HG03575 (cell line): Measurements from ENCODE around the gene ABCA13.
A peak's percentile ranks its signal among the peaks of the same experiment; 100 is the strongest.

Source experiments
- ATAC-seq: cut with Tn5 transposase; IDR thresholded peaks from one replicate; pipeline ENCODE4 v1.9.1; 2021; ENCODE audit not compliant: unreplicated experiment, insufficient number of reproducible peaks, low FRiP score; ENCODE audit errors: extremely low read depth

The ABCA13 gene

DNA sequence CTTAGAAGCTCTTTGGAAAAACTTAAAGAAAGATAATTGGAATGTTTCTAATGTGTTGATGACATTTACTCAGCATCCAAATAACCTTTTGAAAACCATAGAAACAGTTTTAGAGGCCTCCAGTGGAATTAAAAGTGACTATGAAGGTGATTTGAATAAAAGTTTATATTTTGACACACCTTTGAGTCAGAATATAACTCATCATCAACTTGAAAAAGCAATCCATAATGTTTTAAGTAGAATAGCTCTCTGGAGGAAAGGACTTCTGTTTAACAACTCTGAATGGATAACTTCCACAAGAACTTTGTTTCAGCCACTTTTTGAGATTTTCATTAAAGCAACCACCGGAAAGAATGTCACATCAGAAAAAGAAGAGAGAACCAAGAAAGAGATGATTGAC, 108.2 kb downstream of the ABCA13 start:
- no peak for ATAC-seq

DNA sequence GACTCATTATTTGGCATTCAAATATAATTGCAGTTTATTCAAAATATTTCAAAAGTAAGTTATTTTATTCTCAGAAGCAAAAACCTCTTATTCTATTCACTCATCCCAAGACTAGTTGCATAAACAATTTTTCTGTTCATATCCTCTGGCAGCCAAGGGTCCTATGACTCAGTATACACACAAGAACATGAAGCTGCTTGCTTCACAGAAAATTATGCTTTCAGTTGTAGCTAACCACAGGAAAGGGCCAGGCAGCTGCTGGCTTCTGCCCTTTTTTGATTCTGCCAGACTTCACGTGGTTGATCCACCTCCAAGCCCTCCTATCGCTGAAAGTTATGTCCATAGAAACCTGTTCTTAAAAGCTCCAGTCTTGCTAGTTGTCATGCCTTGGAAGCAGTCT, 108.8 kb downstream of the ABCA13 start:
- ATAC-seq = no peak

DNA sequence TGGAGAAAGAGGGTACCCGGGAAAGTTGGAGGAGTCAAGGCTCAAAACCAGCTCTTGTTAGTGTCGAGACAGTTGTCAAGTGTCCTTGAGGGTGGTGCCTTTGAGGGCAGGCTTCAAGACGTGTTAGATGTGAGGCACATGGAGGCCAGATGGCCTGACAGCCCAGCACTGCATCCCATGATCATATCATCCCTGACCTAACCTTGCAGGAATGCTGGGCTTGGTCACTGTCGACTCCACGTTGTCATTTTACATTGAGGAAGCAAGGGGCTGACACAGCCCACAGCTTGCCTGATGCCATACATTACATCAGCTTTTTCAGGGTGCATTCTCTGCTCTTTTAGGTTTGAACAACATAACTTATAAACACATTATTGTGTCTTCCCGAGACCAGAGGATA, 114.1 kb downstream of the ABCA13 start:
- no peak for ATAC-seq

DNA sequence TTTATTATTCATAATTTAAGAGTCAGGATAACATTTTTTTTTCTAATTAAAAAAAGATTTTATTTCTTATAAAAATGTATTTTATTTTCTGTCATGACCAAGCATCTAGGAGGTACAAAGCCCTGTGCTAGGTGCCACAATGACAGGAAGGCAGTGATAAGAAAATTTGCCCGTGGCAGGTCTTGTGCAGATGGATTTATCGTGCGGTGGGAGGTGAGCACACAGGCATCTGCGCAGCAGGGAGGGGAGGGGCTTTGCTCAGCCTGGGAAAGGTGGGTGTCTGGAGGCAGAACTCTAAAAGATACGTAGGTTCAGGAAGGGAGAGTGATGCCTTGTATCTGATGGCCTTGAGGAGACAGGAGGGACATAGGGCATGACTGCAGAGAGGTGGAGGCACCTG, 115.6 kb downstream of the ABCA13 start:
- ATAC-seq = no peak

DNA sequence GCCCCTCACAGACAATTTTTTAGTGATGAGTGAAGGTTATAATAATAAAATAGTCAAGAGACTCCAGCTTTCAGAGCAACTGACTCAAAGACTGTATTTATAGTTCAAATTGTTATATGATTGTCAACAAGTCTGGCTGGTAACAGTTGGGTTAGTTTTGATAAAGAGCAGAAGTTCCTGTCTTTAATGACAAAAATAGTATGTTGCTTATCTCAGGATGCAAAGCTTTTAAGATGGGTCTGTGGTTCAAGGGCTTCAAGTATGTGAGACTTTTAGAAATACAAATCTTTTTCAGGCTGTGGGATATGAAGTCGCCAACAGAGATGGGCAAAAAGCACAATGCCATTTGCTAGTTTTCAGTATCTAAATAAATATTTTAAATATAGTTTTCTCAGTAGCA, 118.4 kb downstream of the ABCA13 start:
- no peak for ATAC-seq

DNA sequence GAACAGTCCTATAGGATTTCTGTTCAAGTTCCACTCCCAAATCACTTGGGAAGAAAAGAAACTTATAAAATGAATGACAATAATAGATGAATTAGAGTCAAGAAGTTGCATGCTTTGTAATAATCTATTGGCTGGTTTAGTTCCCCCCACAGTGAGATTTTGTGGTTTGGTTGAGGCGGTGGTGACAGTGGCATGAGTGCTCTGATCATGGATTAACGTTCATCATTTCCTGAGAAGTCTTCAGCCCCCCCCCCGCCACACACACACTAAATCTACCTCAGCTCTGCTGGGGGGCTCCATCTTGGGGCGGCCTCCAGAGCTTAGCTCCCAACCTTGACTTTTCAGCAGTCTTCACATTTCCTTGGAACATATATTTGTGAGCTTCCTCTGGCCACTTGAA, 121.7 kb downstream of the ABCA13 start:
- no peak for ATAC-seq

DNA sequence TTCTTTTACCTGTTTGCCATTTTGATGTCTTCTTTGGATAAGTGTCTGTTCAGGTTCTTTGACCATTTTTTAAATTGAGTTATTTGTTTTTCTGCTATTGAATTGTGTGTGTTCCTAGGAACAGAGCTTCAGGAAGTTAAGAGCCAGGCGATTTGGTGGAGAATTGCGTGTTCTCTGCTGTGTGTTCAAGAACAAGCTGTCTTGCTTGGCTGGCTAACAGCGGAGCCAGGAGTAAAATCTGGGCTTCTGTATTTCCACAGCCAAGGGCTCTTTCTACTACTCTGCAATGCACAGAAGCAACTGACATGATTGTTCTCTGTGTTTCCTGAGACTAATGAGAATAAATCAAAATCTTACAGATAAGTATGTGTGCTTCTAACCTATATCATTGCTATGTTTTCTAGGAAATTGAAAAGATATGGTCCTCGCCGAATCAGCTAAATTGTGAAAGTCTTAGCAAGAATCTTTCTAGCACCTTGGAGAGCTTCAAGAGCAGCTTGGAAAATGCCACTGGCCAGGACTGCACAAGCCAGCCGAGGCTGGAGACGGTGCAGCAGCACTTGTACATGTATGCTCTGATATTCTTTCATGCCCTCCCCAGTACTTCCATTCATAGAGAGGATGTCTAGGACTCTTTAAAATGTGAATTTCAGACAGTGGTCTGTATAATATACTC, 124.2 kb downstream of the ABCA13 start:
- ATAC-seq = no peak

DNA sequence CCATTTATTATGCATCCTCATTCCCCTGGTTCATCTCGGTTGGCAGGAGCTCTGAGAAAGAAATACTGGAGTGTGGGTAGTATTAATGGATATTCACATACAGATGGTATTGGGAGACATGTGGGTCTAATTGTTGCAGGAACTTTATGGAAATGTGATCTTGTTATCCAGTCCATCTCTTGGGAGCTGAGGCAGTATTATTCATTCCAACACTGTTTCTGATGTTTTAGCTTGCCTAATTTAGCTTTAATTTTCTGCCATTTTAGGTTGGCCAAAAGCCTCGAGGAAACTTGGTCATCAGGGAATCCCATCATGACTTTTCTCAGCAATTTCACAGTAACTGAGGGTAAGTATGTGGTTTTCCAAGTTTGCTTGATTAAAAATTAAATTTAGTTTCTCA, 125.7 kb downstream of the ABCA13 start:
- ATAC-seq = no peak

DNA sequence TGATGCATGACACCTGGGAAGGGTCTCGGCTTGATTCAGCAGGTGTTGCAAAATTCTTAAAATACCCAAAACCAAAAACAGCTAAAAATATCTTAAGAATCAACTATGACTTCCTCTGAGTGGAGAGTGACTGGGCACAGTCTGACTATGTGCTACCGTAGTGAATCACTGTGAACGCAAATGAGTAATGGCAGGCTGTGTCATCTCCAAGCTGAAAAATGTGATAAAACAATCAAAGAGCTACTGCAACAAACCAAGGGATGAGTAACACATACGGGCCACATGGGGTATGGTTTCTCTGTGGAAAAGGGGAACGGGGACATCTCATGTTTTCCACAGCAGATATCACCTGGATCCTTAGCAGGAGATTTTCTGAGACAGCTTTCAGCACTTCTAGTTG, 127.5 kb downstream of the ABCA13 start:
- ATAC-seq = no peak

DNA sequence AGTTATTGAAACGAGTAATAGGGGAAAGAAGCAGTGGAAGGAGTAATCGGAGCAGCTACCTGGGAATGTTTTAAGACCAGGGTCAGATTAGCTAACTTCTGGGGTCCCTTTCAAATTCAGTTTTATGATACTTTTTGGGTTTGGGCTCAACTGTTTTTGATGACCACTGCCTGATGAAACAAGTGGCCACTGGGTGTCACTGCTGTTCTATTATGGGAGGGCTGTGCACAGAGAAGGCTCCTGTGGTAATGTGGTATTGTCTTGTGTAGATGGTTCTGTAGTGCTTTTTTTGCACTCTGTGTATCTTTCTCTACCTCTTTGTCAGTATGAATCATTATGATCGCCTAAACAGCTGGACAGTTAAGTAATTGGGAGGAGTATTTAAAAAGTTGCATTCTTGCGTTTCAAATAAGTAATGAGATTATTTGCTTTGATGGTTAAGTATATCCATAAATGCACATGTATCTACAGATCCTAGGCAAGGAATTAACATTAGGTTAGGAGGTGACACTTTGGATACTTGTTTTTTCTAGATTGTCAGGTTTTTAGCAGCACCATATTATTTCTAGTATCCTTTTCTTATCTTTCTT, 128.4 kb downstream of the ABCA13 start:
- ATAC-seq = peak; percentile 46

DNA sequence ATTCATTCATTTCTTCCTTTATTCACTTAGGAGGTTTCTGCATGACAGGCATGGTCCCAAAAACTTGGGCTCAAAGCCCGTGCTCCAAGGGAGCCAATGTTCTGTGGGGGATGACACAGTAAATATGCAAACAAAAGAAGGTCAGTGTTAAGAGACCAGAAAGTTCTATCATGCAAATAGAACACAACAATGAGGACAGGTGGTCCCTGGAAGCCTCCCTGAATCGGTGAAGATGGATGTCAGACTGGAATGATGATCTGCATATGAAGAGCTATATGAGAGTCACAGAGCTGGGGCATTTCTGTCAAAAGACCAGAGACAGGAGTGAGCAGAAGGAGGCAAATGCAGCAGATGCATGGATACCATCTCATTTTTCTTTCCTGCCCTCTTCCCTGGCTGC, 129.0 kb downstream of the ABCA13 start:
- no peak for ATAC-seq

DNA sequence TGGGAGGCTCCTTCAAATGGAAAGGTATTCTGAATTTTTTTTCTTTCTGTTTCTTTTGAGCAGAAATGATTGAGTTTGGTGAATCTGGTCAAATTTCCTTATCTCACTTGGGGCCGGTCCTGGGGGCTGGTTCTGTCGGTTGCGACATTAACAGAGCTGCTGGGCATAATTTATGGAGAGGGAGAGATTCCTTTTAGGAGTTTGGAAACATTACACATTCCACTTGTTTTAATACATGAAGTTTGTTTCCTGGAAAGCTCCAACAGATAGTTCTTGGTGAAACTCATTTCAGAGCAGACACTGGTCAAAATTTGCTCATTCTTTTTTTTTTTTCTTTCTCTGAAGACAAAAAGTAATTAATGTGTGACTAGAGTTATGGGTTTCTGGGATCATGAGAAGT, 129.9 kb downstream of the ABCA13 start:
- no peak for ATAC-seq

DNA sequence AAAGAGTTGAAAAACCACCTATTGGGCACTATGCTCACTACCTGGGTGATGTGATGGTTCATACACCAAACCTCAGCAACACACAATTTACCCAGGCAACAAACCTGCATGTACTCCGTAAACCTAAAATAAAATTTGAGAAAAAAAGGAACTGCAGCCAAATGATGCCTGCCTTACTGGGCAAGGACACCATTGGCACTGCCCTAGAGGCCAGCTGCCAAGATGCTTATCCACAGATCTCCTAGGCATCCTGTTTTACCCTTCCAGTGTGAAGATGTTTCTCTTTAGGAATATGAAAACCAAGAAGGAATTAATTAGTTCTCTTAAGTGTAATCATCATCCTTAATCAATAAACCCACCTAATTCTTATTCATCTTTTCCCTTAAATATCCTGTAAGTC, 133.4 kb downstream of the ABCA13 start:
- ATAC-seq = no peak

DNA sequence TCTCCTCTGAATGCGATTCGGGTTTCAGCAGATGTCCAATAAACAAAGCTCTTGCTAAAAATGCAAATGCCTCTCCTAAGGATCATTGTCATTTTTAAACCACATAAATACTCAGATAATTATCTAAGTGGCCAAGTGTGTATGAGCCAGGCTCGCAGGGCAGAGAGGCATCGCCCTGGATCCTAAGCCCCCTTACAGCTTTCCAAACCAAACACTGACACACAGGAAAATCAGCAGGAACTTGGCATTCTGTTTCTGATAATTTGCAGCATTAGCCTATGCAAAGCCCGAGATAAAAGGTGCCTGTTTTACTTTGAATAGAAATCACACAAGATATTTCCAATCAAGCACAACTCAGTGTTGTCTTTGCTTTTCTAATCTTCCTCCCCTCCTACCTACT, 134.4 kb downstream of the ABCA13 start:
- ATAC-seq = no peak

DNA sequence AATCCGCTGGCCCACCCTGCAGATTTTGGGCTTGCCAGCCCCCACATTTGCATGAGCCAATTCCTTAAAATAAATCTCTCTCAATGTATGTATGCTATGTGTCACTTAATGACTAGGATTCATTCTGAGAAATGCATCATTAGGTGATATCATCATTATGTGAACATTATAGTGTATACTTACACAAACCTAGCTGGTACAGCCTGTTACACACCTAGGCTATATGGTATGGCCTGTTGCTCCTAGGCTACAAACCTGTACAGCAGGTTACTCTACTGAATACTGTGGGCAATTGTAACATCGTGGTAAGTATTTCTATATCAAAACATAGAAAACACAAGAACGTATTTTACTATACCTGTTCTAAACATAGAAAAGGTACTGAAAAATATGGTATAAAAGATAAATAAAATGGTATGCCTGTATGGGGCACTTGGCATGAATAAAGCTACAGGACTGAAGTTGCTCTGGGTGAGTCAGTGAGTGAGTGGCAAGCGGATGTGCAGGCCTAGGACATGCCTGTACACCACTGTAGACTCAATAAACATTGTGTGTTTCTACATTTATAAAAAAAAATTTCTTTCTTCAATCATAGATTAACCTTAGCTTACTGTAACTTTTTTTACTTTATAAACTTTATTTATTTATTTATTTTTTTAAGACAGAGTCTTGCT, 135.9 kb downstream of the ABCA13 start:
- no peak for ATAC-seq

DNA sequence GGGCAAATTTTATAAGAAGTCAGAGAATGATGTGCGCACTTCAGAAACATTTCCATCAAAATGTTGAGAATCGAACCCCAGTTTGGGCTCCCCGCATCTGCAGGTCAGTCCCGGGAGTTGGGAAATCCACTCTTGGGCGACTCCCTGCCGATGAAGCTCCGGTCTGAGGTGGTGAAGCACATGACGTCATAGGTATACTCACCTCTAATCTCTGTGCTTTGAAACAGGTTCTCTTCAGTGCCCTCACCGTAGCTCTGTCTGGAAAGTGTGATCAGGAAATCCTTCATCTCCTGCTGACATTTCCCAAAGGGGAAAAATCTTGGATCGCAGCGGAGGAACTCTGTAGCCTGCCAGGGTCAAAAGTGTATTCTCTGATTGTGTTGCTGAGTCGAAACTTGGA, 138.5 kb downstream of the ABCA13 start:
- no peak for ATAC-seq

DNA sequence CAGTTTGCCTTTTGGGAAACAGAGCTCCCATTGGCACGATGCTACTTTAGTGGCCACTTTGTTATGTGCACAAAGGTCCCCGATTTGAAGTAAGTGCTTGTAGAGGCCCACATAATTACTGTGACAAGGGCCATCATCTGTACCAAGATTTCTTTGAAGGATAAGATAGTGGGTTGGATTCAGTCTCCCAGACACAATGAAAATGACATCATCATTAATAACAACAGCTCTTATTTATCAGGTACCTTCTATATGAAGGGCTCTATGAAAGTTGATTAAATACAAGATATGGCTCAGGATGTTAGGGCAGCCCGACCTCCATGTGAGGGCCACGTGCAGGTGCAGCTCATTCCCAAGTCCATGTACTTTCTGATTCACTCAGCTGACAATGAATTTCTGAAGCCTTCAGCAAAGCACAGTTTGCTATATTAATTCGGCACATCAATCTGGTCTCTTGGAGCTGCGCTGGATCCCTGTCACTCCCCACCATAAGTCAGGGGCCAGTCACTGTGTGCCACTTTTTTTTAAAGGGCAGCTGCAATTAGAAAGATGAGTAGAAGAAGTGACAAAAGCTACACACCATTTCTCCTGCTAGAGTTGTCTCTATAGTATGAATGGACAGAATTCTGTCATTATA, 140.3 kb downstream of the ABCA13 start:
- ATAC-seq = no peak

DNA sequence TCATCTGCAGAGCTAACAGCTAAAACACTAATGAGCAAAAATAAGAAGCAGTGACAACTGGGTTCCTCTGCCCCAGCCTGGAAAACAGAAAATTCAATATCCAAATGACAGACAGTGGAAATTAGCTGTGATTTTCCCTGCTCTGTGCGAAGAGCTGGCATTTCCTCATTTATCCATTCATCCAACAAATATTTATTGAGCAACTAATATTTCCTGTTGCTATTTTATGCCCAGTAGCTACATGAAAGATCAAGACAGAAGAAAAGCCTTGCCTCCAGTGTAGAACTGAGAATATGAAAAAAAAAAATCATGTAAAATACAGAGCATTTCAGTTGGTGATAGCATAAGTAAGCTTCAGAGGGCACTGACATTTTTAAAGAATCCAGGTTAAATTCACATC, 140.9 kb downstream of the ABCA13 start:
- no peak for ATAC-seq

DNA sequence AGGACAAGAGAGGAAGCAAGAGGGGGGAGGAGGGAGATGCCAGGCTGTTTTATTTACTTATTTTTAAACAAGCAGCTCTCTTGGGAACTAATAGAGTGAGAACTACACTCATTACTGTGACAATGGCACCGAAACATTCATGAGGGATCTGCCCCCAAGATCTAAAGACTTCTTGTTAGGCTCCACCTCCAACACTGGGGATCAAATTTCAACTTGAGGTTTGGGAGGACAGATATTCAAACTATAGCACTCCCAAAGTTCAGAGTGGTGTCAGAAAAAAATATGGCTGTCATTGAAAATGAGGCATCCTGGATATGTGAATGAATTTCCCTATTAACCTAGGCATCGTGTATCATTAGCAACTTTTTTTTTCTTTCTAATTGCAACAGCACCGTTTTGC, 145.5 kb downstream of the ABCA13 start:
- no peak for ATAC-seq

DNA sequence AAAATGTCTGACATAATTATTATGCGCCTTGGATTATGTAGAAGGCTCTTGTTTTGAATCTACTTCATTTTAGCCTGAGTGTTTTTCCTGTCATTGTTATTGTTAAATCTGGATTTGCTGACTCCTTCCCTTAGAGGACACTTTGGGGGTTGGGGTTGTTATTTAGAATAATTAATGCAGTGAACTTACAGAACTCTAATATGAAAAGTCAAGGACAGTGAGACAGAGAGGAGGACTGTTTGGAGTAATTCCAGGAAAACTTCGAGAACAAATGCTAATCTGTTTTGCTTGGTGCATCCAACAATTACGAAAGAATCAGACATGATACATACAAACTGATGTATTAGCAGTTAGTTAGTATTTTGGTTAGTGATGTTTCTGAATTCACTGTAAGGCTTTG, 146.1 kb downstream of the ABCA13 start:
- no peak for ATAC-seq
